ENCODE results near the gene GMPR2.

DNA sequence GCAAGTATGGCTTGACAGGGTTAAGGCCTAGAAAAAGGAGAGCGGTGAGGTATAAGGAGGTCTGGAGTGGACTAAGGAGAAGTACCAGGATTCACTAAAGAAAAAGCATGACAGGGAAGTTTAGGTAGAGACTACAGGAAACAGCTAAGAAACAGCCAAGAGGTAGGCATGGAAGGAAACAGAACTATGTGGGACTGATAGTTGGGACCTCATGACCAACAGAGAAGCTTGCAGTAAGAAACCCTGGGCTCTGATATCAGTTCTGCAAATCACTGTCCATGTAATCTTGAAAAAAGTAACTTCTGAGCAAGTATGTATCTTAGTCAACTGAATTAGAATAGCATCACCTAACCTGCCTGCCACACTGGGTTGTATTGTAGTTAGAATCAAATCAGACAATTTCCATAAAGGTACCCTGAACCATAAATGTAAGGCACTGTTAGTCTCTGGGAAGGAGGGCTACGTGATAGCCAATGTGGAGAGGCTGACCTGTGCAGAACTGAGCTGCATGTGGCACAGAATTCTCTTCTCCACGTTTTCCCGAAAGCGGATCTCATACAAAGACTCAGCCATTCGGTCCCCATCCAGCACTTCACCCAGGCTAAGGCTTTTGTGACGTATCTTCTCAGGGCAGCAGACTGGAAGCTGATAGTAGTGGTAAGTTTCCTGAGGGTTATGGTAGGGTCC is 38.4 kb upstream of the GMPR2 start:
- TF ChIP-seq POLR2A (IDR thresholded peaks at IDR 0.05) = no peak
- TF ChIP-seq, protein P1, sequence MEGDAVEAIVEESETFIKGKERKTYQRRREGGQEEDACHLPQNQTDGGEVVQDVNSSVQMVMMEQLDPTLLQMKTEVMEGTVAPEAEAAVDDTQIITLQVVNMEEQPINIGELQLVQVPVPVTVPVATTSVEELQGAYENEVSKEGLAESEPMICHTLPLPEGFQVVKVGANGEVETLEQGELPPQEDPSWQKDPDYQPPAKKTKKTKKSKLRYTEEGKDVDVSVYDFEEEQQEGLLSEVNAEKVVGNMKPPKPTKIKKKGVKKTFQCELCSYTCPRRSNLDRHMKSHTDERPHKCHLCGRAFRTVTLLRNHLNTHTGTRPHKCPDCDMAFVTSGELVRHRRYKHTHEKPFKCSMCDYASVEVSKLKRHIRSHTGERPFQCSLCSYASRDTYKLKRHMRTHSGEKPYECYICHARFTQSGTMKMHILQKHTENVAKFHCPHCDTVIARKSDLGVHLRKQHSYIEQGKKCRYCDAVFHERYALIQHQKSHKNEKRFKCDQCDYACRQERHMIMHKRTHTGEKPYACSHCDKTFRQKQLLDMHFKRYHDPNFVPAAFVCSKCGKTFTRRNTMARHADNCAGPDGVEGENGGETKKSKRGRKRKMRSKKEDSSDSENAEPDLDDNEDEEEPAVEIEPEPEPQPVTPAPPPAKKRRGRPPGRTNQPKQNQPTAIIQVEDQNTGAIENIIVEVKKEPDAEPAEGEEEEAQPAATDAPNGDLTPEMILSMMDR (IDR thresholded peaks at IDR 0.05) = no peak
